Activated B cell treated with CpG ODN at 0.5 μM for 24 hours (primary cell): ENCODE data around the gene SPTBN4. TPM values are rescaled to one million over a fixed set of nuclear protein-coding genes. Genes with fewer than 3 reads are reported as not detected.

Source experiments
- ATAC-seq: fragments of 200-7000 bp; cut with Tn5 transposase; one replicate; pipeline ENCODE4 v1.10.0; 2021; ENCODE audit warnings: low read depth, mild to moderate bottlenecking, moderate library complexity
- CTCF ChIA-PET: fragments of 350-600 bp; sonication (Branson Sonifier 250); formaldehyde crosslinking; loops from one replicate; lab custom pipeline; 2021; ENCODE audit warnings: antibody characterized with exemption; lab: Charles Lee
- POLR2A ChIA-PET: fragments of 350-600 bp; sonication (Branson Sonifier 250); formaldehyde crosslinking; loops from one replicate; lab custom pipeline; 2021; ENCODE audit warnings: antibody characterized with exemption; lab: Charles Lee
- DNase-seq: peaks from one replicate; pipeline ENCODE4 v3.0.0; 2022
- H3K27ac Mint-ChIP-seq: one replicate; pipeline ENCODE4 v1.8.0; 2020; ENCODE audit warnings: mixed read lengths
- H3K27me3 Mint-ChIP-seq: one replicate; pipeline ENCODE4 v1.8.0; 2021; ENCODE audit warnings: mixed read lengths
- H3K36me3 Mint-ChIP-seq: one replicate; pipeline ENCODE4 v1.8.0; 2021; ENCODE audit warnings: low read depth, mixed read lengths
- H3K4me1 Mint-ChIP-seq: one replicate; pipeline ENCODE4 v1.8.0; 2021; ENCODE audit warnings: mixed read lengths
- H3K4me3 Mint-ChIP-seq: one replicate; pipeline ENCODE4 v1.8.0; 2020; ENCODE audit warnings: mild to moderate bottlenecking, mixed read lengths
- H3K9me3 Mint-ChIP-seq: one replicate; pipeline ENCODE4 v1.8.0; 2020; ENCODE audit warnings: mixed read lengths
- CTCF ChIP-seq: fragments of 200-600 bp; IDR thresholded peaks from one replicate; pipeline ENCODE4 v1.8.0; 2022; ENCODE audit warnings: antibody characterized with exemption, mild to moderate bottlenecking
- intact Hi-C: fragments of 100-400 bp; cut with micrococcal nuclease; formaldehyde crosslinking; loops from one replicate; pipeline ENCODE4 v1.15.1; 2024
- total RNA-seq: library from RNA; stranded (reverse); gene quantifications from 2 replicates; pipeline ENCODE4 v1.2.3, GENCODE V29; 2022

Gene SPTBN4
- total RNA-seq, 1 donor from 2014 or later: 0.20 TPM

GRCh38 chr19:40597329-40597838 is 130.6 kb downstream of the SPTBN4 start:
- H3K27me3 Mint-ChIP-seq: peaks cover 32% of the 10 kb centered on the region
- ChIA-PET POLR2A (interaction anchor here (1.2 to 3.9 kb wide), 2 partner anchors 13 to 27 kb away, joined by 4 to 25 read pairs; no protein-coding TSS in a partner anchor), CTCF (interaction anchor here (0.9 to 3.7 kb wide), 3 partner anchors 27 to 56 kb away, joined by 3 to 19 read pairs (median 5); no protein-coding TSS in a partner anchor)
- peaks cover 38% of the 10 kb centered on the region for H3K4me1 Mint-ChIP-seq
- TF ChIP-seq CTCF: no peak
- intact Hi-C loops: loop anchor here (5.0 kb wide), 1 partner anchor 175 kb away; no protein-coding TSS in a partner anchor
- no peaks in the 10 kb centered on the region for H3K36me3 Mint-ChIP-seq
- no peak overlapping the region for H3K27ac Mint-ChIP-seq
- ATAC-seq (no peak), DNase-seq (no peak)
- H3K4me3 Mint-ChIP-seq: peak overlapping the region; percentile 50
- H3K9me3 Mint-ChIP-seq: no peaks in the 10 kb centered on the region

GRCh38 chr19:40598121-40598917 is 131.5 kb downstream of the SPTBN4 start:
- intact Hi-C loops: loop anchor here (1.0 to 5.0 kb wide), 9 partner anchors 16 to 459 kb away; partner anchors contain the start of gene SHKBP1
- H3K27ac Mint-ChIP-seq: no peak overlapping the region
- no peak overlapping the region for H3K4me3 Mint-ChIP-seq
- POLR2A ChIA-PET: interaction anchor here (0.5 to 3.9 kb wide), 4 partner anchors 19 to 159 kb away, joined by 4 to 25 read pairs (median 6); no protein-coding TSS in a partner anchor
- DNase-seq (peak; percentile 82), ATAC-seq (peak; percentile 66)
- peaks cover 46% of the 10 kb centered on the region for H3K4me1 Mint-ChIP-seq
- H3K27me3 Mint-ChIP-seq: peaks cover 32% of the 10 kb centered on the region
- CTCF ChIA-PET: interaction anchor here (0.6 to 3.7 kb wide), 10 partner anchors 11 to 459 kb away, joined by 3 to 19 read pairs (median 5); no protein-coding TSS in a partner anchor
- peak; percentile 60 for TF ChIP-seq CTCF
- no peaks in the 10 kb centered on the region for H3K36me3 Mint-ChIP-seq
- no peaks in the 10 kb centered on the region for H3K9me3 Mint-ChIP-seq

- Mint-ChIP-seq H3K4me3 (no peak overlapping the region), H3K27ac (no peak overlapping the region), H3K4me1 (peaks cover 52% of the 10 kb centered on the region), H3K9me3 (no peaks in the 10 kb centered on the region), H3K27me3 (peaks cover 32% of the 10 kb centered on the region), H3K36me3 (no peaks in the 10 kb centered on the region)
- intact Hi-C loops: loop anchor here (1.0 to 5.0 kb wide), 9 partner anchors 16 to 460 kb away; partner anchors contain the start of gene SHKBP1
- ChIA-PET POLR2A (interaction anchor here (0.5 to 3.9 kb wide), 5 partner anchors 19 to 160 kb away, joined by 3 to 25 read pairs (median 4); no protein-coding TSS in a partner anchor), CTCF (interaction anchor here (0.6 to 3.7 kb wide), 9 partner anchors 11 to 460 kb away, joined by 3 to 19 read pairs (median 5); no protein-coding TSS in a partner anchor)
- no peak for TF ChIP-seq CTCF
- ATAC-seq: no peak
- no peak for DNase-seq
Measured at GRCh38 chr19:40598918-40599307, 132.1 kb downstream of the SPTBN4 start.

GRCh38 chr19:40599331-40599901 is 132.6 kb downstream of the SPTBN4 start:
- Mint-ChIP-seq H3K4me3 (peak overlapping the region; percentile 0), H3K27ac (no peak overlapping the region), H3K4me1 (peaks cover 57% of the 10 kb centered on the region), H3K36me3 (no peaks in the 10 kb centered on the region), H3K27me3 (peaks cover 32% of the 10 kb centered on the region), H3K9me3 (no peaks in the 10 kb centered on the region)
- CTCF ChIA-PET: interaction anchor here (0.7 to 3.7 kb wide), 8 partner anchors 10 to 460 kb away, joined by 4 to 19 read pairs (median 6); no protein-coding TSS in a partner anchor
- intact Hi-C loops: loop anchor here (2.0 to 5.0 kb wide), 3 partner anchors 15 to 177 kb away; no protein-coding TSS in a partner anchor
- no peak for DNase-seq
- no peak for ATAC-seq
- POLR2A ChIA-PET: interaction anchor here (0.5 to 3.9 kb wide), 5 partner anchors 20 to 294 kb away, joined by 3 to 25 read pairs (median 4); no protein-coding TSS in a partner anchor
- no peak for TF ChIP-seq CTCF
